HG02840 (cell line): ENCODE measurements around the gene ITCH.
"Not testable (repeated sequence)": the region's sequence is repeated elsewhere in the genome, so short reads cannot be mapped to it uniquely, and the experiment has no call there.

Experiments
- ATAC-seq: cut with Tn5 transposase; IDR thresholded peaks from one replicate; pipeline ENCODE4 v1.9.1; 2021; ENCODE audit warnings: mild to moderate bottlenecking, moderate library complexity, moderate number of reproducible peaks; ENCODE audit not compliant: unreplicated experiment, low FRiP score

Gene ITCH

GRCh38 chr20:34449674-34450592, 86.9 kb downstream of the ITCH start:
- no peak for ATAC-seq

GRCh38 chr20:34452281-34452982, 89.4 kb downstream of the ITCH start:
- ATAC-seq, result no peak

GRCh38 chr20:34458631-34459030, 95.6 kb downstream of the ITCH start:
- no peak for ATAC-seq

- no peak for ATAC-seq
These were observed 96.3 kb downstream of the ITCH start for GRCh38 chr20:34459209-34459897.

- ATAC-seq, result no peak
These were observed 98.7 kb downstream of the ITCH start for GRCh38 chr20:34461779-34462087.

GRCh38 chr20:34468951-34469350, 105.9 kb downstream of the ITCH start:
- no peak for ATAC-seq

- ATAC-seq, result no peak
These were observed 109.3 kb downstream of the ITCH start for GRCh38 chr20:34472246-34472925.

GRCh38 chr20:34473262-34473883, 110.3 kb downstream of the ITCH start:
- no peak for ATAC-seq

- no peak for ATAC-seq
These were observed 113.1 kb downstream of the ITCH start for GRCh38 chr20:34475979-34476736.

GRCh38 chr20:34479627-34480026, 116.6 kb downstream of the ITCH start:
- no peak for ATAC-seq

GRCh38 chr20:34482154-34482553, 119.1 kb downstream of the ITCH start:
- not testable (repeated sequence) for ATAC-seq

- ATAC-seq, result not testable (repeated sequence)
These were observed 120.6 kb downstream of the ITCH start for GRCh38 chr20:34483585-34484220.

- no peak for ATAC-seq
These were observed 122.1 kb downstream of the ITCH start for GRCh38 chr20:34485068-34485634.

- no peak for ATAC-seq
These were observed 128.3 kb downstream of the ITCH start for GRCh38 chr20:34491226-34491931.

- no peak for ATAC-seq
These were observed 128.9 kb downstream of the ITCH start for GRCh38 chr20:34491932-34492509.

GRCh38 chr20:34493646-34494045, 130.6 kb downstream of the ITCH start:
- no peak for ATAC-seq

GRCh38 chr20:34495307-34495706, 132.2 kb downstream of the ITCH start:
- ATAC-seq, result no peak

- no peak for ATAC-seq
These were observed 132.8 kb downstream of the ITCH start for GRCh38 chr20:34495916-34496315.
